NCI-H2107 (cell line): ENCODE results near the gene NFKB2.

Experiments used
- DNase-seq: peaks from one replicate; lab custom pipeline; 2025; lab: John Stamatoyannopoulos, UW

NFKB2 gene

DNA sequence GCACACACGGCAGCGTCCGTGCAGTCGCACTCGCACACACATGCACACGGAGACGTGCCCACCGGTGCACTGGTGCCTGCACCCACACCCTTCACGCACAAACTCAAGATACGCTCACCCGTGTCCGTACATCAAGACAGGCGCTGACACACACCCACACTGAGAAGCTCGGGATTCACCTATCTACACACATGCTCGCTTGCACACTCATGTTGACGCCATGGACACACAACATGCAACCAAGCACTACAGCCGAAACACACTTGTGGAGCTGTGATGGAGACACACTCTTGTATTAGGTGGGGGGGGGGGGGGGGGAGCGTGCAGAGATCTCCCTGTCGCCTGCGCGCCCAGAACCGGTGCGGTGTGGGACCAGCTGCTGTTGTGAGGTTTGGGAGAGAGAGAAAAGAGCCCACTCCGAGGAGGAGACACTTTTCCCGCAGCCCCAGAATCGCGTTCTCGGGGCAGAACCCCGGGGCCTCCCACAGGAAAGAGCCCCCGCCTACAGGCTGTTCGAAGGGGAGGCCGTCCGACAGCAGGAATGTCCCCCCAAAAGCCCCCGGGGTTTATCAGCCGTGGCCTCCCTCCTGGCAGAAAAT lies 605 bp upstream of the NFKB2 start:
- DNase-seq, result no peak

DNA sequence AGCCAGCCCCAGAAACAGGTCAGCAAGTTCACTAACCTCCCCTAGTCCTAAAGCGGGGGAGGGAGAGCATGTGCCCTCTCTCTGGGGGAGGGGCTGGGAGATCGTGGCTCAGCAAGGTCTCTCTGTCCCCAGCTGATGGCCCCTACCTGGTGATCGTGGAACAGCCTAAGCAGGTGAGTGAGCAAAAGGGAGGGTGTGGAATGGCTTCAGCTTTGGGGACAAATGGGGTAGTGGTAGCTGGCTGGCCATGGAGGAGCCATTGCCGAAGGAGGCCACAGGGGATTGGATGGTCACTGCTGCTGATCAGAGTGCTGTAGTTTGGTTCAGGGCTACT lies 779 bp downstream of the NFKB2 start:
- no peak for DNase-seq

DNA sequence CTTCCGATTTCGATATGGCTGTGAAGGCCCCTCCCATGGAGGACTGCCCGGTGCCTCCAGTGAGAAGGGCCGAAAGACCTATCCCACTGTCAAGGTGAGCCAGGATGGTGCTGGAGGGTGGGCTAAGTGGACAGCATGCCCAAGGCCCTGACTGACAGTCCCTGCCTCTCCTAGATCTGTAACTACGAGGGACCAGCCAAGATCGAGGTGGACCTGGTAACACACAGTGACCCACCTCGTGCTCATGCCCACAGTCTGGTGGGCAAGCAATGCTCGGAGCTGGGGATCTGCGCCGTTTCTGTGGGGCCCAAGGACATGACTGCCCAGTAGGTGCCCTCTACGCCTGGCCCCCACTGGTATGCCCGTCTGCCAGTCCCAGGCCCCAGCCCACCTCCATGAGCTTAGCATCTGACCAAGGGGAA lies 1.2 kb downstream of the NFKB2 start:
- DNase-seq, result no peak

DNA sequence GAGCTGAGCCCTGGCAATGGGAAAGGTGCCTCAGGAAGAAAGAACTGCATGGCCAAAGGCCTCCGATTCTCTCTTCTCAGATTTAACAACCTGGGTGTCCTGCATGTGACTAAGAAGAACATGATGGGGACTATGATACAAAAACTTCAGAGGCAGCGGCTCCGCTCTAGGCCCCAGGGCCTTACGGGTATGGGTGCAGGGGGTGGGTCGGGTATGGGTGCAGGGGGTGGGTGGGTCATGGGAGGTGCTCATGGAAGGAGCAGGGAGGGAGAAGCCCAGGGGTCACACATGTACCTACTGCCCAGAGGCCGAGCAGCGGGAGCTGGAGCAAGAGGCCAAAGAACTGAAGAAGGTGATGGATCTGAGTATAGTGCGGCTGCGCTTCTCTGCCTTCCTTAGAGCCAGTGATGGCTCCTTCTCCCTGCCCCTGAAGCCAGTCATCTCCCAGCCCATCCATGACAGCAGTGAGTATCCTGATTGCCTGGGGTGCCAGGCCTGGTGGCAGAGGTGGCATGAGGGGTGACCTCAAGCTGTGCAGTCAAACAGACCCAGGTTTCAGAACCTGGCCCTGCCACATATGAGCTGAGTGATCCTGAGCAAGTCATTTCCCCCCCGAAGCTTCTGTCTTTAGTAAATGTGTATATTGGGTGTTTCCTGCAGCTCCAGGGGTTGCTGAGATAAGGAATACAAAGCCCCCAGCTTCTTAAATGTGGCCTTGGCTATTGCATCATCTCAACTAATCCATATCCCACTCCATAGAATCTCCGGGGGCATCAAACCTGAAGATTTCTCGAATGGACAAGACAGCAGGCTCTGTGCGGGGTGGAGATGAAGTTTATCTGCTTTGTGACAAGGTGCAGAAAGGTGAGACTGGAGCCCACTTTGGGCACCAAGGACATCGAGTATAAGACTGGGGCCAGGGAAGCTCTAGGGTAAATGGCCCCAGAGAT lies 2.0 kb downstream of the NFKB2 start:
- no peak for DNase-seq

DNA sequence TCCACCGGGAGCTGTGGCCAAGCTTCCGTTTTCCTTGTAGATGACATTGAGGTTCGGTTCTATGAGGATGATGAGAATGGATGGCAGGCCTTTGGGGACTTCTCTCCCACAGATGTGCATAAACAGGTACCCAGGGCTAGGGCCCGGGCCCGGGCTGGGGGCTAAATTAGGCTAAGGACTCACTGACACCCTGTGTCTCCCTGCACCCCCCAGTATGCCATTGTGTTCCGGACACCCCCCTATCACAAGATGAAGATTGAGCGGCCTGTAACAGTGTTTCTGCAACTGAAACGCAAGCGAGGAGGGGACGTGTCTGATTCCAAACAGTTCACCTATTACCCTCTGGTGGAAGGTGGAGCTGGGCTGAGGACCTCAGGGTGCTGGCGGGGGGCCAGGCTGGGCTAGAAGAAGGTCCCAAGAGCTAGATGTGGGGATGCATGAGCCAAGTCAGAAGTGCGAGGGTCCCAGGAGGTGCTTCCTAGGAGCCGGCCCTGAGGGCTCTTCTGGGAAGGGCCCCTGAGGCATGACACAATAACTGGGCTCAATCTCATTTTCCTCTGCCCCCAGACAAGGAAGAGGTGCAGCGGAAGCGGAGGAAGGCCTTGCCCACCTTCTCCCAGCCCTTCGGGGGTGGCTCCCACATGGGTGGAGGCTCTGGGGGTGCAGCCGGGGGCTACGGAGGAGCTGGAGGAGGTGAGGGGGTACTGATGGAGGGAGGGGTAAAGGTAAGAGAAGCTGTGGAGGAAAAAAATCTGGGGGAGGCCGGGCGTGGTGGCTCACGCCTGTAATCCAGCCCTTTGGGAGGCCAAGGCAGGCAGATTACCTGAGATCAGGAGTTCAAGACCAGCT lies 2.9 kb downstream of the NFKB2 start:
- DNase-seq, result no peak

DNA sequence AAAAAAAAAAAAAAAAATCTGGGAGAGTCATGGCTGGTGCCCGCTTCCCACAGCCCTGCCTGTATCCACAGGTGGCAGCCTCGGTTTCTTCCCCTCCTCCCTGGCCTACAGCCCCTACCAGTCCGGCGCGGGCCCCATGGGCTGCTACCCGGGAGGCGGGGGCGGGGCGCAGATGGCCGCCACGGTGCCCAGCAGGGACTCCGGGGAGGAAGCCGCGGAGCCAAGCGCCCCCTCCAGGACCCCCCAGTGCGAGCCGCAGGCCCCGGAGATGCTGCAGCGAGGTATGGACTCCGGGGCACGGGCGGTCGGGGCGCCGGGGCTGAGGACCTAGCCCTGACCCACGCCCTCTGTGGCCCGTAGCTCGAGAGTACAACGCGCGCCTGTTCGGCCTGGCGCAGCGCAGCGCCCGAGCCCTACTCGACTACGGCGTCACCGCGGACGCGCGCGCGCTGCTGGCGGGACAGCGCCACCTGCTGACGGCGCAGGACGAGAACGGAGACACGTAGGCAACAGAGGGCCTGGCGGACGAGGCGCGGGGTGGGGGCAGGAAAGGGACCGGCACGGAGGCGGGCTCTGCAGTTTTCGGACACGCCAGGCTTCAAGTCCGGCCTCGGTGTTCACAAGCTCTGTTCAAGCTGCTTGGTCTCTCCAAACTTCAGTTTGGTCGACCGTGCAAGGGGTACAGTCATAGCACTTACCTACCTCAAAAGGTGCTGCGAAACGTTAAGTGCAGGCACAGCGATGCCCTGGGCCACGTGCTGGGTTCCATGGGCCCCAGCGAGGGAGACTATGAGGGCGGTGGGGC lies 3.9 kb downstream of the NFKB2 start:
- peak; percentile 58 for DNase-seq

DNA sequence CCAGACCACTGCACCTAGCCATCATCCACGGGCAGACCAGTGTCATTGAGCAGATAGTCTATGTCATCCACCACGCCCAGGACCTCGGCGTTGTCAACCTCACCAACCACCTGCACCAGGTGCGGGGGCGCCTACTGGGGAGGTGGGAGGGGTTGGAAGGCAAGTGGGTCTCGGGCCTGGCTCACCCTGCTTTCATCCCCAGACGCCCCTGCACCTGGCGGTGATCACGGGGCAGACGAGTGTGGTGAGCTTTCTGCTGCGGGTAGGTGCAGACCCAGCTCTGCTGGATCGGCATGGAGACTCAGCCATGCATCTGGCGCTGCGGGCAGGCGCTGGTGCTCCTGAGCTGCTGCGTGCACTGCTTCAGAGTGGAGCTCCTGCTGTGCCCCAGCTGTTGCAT lies 4.6 kb downstream of the NFKB2 start:
- DNase-seq, result no peak

DNA sequence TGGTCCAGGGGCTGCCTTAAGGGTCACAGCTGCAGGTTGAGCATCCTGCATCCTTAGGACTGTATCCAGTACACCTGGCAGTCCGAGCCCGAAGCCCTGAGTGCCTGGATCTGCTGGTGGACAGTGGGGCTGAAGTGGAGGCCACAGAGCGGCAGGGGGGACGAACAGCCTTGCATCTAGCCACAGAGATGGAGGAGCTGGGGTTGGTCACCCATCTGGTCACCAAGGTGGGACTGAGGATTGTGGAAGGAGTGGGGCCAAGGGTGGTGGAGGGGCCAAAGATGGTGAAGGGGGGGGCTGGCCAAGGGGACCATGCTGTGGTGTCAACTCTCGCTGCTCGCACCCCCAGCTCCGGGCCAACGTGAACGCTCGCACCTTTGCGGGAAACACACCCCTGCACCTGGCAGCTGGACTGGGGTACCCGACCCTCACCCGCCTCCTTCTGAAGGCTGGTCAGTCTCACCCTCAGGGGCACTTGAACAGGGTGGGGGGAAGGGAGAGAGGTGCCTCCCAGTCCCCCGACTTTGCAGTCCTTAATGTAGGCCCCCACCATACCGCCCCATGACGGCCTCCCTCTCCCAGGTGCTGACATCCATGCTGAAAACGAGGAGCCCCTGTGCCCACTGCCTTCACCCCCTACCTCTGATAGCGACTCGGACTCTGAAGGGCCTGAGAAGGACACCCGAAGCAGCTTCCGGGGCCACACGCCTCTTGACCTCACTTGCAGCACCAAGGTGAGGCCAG lies 5.3 kb downstream of the NFKB2 start:
- no peak for DNase-seq

DNA sequence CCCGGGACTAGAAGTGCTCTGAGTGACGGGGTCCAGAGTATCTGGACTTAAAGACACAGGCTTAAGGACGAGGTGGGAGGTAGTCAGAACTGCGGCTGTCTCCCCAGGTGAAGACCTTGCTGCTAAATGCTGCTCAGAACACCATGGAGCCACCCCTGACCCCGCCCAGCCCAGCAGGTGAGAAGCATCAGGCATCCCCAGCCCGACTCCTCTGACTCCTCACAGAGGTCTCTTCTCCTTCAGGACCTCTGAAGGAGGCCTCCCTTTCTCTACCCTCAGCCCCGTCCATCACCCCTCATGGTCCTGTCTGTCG lies 5.8 kb downstream of the NFKB2 start:
- no peak for DNase-seq

DNA sequence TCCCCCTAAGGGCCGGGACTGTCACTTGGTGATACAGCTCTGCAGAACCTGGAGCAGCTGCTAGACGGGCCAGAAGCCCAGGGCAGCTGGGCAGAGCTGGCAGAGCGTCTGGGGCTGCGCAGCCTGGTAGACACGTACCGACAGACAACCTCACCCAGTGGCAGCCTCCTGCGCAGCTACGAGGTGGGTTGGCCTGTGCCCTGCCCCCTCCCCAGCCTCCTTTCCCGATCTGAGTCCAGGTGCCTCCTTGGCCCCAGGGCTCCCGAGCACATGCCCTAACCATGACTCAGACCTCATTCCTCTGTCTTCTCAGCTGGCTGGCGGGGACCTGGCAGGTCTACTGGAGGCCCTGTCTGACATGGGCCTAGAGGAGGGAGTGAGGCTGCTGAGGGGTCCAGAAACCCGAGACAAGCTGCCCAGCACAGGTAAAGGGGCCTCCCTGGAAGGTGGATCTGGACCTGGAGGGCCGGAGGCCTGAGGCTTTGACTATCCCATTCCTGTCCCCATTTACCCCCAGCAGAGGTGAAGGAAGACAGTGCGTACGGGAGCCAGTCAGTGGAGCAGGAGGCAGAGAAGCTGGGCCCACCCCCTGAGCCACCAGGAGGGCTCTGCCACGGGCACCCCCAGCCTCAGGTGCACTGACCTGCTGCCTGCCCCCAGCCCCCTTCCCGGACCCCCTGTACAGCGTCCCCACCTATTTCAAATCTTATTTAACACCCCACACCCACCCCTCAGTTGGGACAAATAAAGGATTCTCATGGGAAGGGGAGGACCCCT lies 6.4 kb downstream of the NFKB2 start:
- DNase-seq, result no peak

DNA sequence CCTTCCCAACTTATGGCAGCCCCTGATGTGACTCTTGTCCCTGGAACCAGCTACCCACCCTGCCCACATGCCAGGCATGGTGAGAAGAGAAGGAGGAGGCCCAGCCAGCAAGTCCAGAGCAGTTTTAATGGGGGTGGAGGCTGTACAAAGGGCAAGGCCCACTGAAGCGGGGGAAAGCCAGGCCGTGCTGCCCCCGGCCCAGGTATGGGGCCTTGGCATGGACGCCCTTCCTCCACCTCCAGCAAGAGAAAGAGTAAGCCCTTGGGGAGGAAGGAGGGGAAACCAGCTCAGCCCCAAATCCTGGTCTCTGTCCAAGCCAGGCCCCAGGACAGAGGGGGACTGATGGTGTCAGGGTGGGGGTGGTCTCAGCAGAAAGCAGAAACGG lies 7.0 kb downstream of the NFKB2 start:
- no peak for DNase-seq

DNA sequence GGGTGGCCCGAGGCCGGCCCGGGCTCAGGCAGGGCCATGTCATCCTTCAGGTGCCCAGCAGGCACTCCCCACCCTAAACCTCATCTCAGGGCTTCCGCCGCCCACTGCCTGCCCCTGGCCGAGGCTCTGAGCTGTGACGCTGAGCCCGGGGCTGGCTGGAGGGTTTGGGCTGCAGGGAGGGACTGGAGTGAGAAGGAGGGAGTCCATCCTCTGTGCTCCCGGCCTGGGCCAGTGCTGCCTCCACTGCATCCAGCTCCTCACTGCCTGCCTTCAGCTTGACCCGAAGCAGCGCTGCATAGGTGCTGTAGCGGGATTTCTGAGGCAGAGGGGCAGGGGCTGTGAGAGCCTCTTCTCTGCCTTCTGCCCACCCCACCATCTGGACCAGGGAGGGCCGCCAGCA lies 7.6 kb downstream of the NFKB2 start:
- no peak for DNase-seq

DNA sequence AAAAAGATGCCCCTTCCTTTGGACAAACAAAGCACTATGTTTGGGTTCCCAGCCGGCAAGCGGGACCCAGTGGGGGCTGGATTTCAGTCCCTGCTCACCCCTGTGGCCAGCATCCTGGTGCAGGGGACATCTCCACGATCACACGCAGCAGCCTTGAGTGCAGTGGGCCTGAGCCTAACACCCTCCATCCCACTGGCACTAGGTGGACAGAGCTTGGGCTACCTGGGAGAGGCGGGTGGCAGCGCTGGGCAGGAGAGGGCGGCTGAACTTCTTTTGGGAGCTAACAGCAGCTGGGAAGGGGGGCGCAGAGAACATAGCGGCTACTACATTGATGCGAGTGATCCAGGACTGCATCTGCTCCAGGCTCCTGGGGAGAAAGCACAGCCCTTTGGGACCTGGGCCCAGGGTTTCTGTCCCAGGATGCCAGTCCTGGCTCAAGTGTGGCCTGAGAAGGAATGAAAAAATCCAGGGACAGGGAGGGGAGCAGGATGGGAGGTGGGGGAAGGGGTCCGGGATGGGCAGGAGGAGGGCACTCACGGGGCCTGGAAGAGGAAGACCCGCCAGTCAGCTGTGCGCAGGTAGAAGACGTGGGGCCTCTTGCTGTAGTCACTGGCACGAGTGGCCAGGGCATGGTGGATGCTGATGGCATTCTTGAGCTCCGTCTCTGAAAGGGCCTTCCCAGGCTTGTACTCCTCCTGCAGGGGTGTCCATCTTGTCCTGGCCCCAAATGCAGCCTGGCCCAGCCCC lies 9.0 kb downstream of the NFKB2 start:
- DNase-seq, result no peak

DNA sequence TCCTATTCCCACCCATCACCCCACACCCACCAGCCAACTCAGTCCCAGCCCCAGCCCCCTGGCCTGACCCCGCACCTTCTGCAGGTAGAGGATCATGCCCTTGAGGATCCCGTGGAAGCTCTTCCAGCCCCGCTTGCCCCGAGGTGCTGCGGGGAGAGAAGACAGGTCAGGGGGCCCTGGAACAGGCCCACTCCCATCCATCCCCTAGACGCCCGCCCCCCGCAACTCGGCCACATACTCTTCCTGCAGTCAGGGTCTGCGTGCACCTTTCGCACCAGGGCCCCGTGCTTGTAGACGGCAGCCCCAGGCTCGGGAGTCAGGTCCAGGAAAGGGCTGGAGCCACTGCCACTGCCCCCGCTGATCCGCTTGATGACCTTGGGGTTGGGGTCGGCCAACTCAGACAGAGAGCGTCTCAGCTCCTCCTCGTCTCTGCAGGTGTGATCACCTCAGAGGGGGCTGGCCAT lies 9.6 kb downstream of the NFKB2 start:
- DNase-seq, result no peak

DNA sequence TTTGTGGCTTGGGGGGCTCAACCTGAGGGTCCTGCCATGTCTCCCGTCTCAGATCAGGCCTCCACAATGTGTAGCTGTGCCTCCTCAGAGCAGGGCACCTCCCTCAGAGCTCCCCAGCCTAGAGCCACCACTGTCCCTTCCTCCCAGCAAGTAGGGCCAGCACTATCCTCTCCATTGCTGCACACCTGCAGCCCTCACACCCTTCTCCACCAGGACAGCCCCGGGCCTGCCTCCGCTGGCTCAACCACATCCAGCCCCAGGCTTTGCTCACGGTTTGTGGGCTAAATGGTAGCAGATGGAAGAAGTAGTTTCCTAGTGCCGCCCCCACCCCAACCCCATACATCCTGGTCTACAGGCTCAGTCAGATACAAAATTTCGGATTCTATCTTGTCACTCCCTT lies 10.1 kb downstream of the NFKB2 start:
- no peak for DNase-seq

DNA sequence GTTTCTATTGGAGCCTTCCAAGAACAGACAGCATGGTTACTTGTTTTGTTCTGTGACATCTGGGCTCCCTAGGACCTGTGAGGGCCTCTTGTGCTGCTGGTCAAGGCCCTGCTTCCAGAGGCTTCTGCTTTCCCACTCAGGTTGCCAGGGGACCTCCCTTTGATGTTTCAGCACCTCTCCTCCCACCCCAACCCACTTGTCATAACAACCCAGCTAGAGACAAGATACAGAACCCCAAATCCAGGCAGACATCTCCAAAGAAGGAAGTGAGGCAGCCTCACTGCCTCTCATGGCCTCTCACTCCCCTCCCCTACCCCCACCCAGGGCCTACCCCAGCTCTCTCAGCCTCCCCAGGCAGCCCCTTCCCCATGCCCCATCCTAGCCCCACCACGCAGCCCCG lies 11.3 kb downstream of the NFKB2 start:
- DNase-seq, result no peak

DNA sequence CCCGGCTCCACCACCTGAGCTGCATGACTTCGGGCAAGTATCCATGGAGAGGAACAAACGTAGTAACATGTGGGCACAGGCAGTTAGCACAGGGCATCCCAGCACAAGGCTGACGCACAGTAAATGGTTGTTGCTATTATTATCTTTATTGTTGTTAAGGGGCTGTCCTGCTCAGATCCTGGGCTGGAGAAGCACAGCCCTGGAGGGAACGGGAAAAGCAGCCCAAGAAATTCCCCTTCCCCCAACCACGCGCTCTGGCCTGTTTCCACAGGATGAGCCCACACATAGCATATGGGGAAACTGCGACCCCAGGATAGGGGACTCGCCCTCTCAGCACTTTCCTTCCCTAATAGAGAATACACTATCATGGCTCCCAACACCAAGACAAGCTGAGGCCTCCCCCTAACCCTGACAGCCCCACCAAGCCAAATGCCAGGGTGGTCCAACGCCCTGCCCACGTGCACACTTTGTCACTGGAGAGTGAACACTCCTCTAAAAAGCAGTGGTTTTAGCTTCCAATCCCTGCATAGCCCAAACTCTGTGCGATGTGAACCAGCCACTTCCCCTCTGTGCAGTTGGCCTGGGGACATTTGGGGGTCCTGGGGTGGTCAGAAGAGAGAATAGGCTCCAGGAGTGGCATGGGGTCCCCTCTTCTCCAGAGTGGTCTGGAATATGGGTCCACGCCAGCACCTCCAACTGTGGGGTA lies 12.1 kb downstream of the NFKB2 start:
- no peak for DNase-seq

DNA sequence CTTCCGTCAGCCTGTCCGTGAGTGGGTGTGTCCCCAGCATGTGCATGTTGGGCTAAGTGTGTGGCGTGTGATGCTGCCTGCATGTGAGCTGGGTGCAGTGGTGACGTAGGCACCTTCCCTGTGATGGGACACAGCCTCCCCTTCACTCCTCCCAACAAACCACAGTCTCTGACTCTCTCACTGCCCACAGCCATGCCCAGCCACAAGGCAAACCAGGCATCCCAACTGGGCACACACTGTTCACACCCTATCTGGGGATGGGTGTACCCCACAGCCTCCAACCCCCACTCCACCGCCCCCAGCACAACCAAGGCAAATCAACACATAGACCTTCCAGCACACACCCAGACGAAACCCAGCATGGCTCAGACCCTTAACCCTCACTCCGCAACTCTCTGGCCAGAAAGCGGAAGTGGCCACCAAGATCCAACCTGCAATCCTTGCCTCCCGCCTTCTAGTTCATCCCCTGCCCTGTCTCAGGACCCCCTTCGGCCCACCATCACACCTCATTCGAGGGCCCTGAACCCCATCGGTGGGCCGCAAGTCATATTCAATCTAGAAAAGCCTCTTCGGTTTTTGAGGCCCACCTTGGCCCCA lies 12.7 kb downstream of the NFKB2 start:
- DNase-seq, result no peak
